Activated CD8-positive, alpha-beta memory T cell treated with anti-CD3 and anti-CD28 coated beads, Interleukin-2, amount 50 U/mL, for 1 hour (primary cell): ENCODE measurements around the gene SMC1B.
"Not testable (repeated sequence)": the region's sequence is repeated elsewhere in the genome, so short reads cannot be mapped to it uniquely, and the experiment has no call there.

ENCODE experiments used
- DNase-seq: peaks from one replicate; pipeline ENCODE4 v3.0.0-alpha.2; 2020; ENCODE audit errors: extremely low read depth

SMC1B gene

DNA sequence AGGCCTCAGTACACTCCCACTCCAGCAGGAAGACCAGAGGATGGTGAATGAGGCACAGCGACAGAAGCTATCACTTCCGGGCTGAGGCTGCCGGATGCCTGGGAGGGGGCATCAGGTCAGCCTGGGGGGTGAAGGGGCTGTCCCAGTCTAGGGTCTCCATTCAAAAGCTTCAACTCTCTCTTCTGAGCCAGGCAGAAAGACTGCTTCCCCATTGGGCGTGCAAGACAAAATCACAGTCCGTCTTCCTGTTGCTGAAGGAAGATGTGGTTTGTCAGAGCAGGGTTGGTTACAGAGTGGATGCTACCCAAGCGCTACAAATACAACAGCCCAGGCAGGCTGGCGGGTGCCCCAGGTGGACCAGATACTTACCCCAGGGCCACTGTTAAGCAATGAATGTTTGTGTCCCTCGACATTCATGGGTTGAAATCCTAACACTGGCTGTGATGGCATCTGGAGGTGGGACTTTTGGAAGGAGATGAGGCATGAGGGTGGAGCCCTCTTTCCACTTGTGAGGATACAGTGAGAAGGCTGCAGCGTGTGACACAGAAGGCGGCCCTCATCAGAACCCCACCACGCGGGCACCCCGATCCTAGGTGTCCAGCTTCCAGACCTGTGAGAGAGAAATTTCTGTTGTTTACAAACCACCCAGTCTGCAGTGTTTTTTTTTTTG lies 116.6 kb downstream of the SMC1B start:
- DNase-seq = no peak

DNA sequence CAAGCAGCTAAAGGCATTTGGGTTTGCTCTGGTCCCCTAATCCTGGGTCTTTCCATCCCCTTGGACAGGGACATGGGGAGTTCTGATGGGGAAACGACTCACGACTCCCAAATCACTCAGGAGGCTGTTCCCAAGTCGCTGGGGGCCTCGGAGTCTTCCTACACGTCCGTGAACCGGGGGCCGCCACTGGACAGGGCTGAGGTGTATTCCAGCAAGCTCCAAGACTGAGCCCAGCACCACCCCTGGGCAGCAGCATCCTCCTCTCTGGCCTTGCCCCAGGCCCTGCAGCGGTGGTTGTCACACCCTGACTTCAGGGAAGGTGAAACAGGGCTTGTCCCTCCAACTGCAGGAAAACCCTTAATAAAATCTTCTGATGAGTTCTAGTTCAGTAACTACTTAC lies 117.9 kb downstream of the SMC1B start:
- no peak for DNase-seq

DNA sequence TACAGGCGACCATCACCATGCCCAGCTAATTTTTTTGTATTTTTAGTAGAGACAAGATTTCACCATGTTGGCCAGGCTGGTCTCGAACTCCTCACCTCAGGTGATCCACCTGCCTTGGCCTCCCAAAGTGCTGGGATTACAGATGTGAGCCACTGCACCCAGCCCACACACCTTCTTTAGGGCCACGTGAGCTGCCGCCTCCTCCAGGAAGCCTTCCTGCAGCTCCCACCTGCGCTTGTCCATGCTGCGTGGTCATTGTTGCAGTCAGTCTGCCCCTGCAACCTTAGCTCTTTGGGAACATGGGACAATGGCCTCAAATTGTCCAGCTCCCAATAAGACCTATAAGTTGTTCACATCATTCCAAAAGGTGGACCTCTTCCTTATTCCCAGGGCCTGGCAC lies 118.4 kb downstream of the SMC1B start:
- not testable (repeated sequence) for DNase-seq
